ENCODE measurements around the gene DNAL1. TPM values are rescaled to one million over a fixed set of nuclear protein-coding genes. Genes with fewer than 3 reads are reported as not detected.

DNAL1 gene
- total and polyA plus RNA-seq, 10 of the 15 experiments (the other 5 are each of a cell fraction or from before 2014, with no cell fraction given) = 2.4 to 18.2 (median 7.4) TPM

DNA sequence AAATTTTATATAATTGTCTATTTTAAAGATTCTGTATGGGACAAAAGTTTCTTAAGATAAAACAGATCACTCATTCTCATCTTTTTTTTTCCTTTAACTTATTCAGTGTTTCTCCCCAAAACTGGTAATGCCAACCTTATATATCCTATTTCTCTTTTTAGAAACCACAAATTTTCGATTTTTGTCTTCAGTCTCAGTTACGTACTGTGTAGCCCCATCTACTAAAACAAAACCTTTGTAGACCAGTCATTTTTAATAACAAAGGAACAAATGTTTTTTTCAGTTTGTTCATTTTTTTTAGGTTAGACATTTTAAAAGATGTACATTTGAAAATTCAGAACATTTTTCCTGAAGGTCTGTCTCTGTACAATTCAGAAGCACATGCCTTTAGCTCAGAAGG, 51.2 kb downstream of the DNAL1 start:
- no TSS peak for BruUV-seq (replicated peaks)
- Histone ChIP-seq H3K9me3 (replicated peaks; ENCODE audit: control insufficient read depth, insufficient read depth, low read length) (no peaks in the 10 kb centered on the region), H4K20me1 (ENCODE audit: control insufficient read depth, insufficient read depth) (no peaks in the 10 kb centered on the region), H3K4me3 (peak overlapping the region; percentile 59; the same call in 1 of the 2 replicates), H3K4me2 (ENCODE audit: control insufficient read depth, insufficient read depth) (peak overlapping the region; percentile 89), H3K27ac (ENCODE audit: control insufficient read depth, insufficient read depth) (peak overlapping the region; percentile 97), H3K9ac (ENCODE audit: control insufficient read depth, insufficient read depth, low read length) (peak overlapping the region; percentile 47), H3K4me1 (ENCODE audit: control insufficient read depth, insufficient read depth, low read length) (peaks cover 21% of the 10 kb centered on the region), H3K36me3 (ENCODE audit: control insufficient read depth in 2 of 2, insufficient read depth in 2 of 2, low read length in 1 of 2) (no peaks in the 10 kb centered on the region; a peak in 1 of 4 replicates), H2AFZ (ENCODE audit: control insufficient read depth, low read depth, low read length) (peak overlapping the region; percentile 33; the same call in 1 of the 2 replicates), H3K79me2 (ENCODE audit: control insufficient read depth, insufficient read depth, low read length) (no peaks in the 10 kb centered on the region), H3K27me3 (replicated peaks in 1 of 2; ENCODE audit: control insufficient read depth in 2 of 2, insufficient read depth in 2 of 2, low read length in 1 of 2) (no peaks in the 10 kb centered on the region)
- DNase-seq (ENCODE audit: low read depth, low spot score) (no peak), ATAC-seq (peak; percentile 87), FAIRE-seq (no peak)
- WGBS (ENCODE audit: insufficient coverage, insufficient replicate concordance, low lambda C conversion rate, missing lambda C conversion rate) = 2% methylated on average over 2 of the region's 2 CpGs
- ChIA-PET RAD21 (ENCODE audit: unreplicated experiment) (interaction anchor here (1.6 kb wide), 1 partner anchor 16 kb away, joined by 5 read pairs; no protein-coding TSS in a partner anchor), POLR2A (interaction anchor here (1.6 kb wide), 1 partner anchor 17 kb away, joined by 3 read pairs; no protein-coding TSS in a partner anchor), CTCF (no interaction called here), SMC1A (ENCODE audit: uncharacterized antibody, unreplicated experiment) (interaction anchor here (1.2 to 4.1 kb wide), 3 partner anchors 8 to 28 kb away, joined by 3 to 16 read pairs (median 5); no protein-coding TSS in a partner anchor)
- in situ Hi-C loops (cut with MboI) = no loop called here
- intact Hi-C loops (cut with micrococcal nuclease; ENCODE audit: unreplicated experiment) = loop anchor here (5.0 kb wide), 1 partner anchor 34 kb away; no protein-coding TSS in a partner anchor
- TF ChIP-seq, protein P1, sequence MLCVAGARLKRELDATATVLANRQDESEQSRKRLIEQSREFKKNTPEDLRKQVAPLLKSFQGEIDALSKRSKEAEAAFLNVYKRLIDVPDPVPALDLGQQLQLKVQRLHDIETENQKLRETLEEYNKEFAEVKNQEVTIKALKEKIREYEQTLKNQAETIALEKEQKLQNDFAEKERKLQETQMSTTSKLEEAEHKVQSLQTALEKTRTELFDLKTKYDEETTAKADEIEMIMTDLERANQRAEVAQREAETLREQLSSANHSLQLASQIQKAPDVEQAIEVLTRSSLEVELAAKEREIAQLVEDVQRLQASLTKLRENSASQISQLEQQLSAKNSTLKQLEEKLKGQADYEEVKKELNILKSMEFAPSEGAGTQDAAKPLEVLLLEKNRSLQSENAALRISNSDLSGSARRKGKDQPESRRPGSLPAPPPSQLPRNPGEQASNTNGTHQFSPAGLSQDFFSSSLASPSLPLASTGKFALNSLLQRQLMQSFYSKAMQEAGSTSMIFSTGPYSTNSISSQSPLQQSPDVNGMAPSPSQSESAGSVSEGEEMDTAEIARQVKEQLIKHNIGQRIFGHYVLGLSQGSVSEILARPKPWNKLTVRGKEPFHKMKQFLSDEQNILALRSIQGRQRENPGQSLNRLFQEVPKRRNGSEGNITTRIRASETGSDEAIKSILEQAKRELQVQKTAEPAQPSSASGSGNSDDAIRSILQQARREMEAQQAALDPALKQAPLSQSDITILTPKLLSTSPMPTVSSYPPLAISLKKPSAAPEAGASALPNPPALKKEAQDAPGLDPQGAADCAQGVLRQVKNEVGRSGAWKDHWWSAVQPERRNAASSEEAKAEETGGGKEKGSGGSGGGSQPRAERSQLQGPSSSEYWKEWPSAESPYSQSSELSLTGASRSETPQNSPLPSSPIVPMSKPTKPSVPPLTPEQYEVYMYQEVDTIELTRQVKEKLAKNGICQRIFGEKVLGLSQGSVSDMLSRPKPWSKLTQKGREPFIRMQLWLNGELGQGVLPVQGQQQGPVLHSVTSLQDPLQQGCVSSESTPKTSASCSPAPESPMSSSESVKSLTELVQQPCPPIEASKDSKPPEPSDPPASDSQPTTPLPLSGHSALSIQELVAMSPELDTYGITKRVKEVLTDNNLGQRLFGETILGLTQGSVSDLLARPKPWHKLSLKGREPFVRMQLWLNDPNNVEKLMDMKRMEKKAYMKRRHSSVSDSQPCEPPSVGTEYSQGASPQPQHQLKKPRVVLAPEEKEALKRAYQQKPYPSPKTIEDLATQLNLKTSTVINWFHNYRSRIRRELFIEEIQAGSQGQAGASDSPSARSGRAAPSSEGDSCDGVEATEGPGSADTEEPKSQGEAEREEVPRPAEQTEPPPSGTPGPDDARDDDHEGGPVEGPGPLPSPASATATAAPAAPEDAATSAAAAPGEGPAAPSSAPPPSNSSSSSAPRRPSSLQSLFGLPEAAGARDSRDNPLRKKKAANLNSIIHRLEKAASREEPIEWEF (IDR thresholded peaks at IDR 0.05; ENCODE audit: insufficient replicate concordance, low read depth, low read length) = peak; percentile 65
- TF ChIP-seq, protein P2, sequence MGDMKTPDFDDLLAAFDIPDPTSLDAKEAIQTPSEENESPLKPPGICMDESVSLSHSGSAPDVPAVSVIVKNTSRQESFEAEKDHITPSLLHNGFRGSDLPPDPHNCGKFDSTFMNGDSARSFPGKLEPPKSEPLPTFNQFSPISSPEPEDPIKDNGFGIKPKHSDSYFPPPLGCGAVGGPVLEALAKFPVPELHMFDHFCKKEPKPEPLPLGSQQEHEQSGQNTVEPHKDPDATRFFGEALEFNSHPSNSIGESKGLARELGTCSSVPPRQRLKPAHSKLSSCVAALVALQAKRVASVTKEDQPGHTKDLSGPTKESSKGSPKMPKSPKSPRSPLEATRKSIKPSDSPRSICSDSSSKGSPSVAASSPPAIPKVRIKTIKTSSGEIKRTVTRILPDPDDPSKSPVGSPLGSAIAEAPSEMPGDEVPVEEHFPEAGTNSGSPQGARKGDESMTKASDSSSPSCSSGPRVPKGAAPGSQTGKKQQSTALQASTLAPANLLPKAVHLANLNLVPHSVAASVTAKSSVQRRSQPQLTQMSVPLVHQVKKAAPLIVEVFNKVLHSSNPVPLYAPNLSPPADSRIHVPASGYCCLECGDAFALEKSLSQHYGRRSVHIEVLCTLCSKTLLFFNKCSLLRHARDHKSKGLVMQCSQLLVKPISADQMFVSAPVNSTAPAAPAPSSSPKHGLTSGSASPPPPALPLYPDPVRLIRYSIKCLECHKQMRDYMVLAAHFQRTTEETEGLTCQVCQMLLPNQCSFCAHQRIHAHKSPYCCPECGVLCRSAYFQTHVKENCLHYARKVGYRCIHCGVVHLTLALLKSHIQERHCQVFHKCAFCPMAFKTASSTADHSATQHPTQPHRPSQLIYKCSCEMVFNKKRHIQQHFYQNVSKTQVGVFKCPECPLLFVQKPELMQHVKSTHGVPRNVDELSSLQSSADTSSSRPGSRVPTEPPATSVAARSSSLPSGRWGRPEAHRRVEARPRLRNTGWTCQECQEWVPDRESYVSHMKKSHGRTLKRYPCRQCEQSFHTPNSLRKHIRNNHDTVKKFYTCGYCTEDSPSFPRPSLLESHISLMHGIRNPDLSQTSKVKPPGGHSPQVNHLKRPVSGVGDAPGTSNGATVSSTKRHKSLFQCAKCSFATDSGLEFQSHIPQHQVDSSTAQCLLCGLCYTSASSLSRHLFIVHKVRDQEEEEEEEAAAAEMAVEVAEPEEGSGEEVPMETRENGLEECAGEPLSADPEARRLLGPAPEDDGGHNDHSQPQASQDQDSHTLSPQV (IDR thresholded peaks at IDR 0.05) = peak; percentile 26; the same call in 1 of the 2 replicates
- TF ChIP-seq ZBED1 (IDR thresholded peaks at IDR 0.05; ENCODE audit: borderline replicate concordance) (0 out of 2 replicates have a peak, but pooled peaks have one; percentile 1), BCL11A (IDR thresholded peaks at IDR 0.05; ENCODE audit: low read depth, low read length) (no peak), LARP7 (IDR thresholded peaks at IDR 0.05) (no peak), CREM (IDR thresholded peaks at IDR 0.05; ENCODE audit: low read depth) (no peak), ZNF384 (IDR thresholded peaks at IDR 0.05; ENCODE audit: borderline replicate concordance, low read depth, low read length) (peak; percentile 39), ZZZ3 (IDR thresholded peaks at IDR 0.05; ENCODE audit: control insufficient read depth, insufficient read length, low read depth) (no peak), MXI1 (IDR thresholded peaks at IDR 0.05; ENCODE audit: low read depth, low read length) (0 out of 2 replicates have a peak, but pooled peaks have one; percentile 49), BHLHE40 (IDR thresholded peaks at IDR 0.05; ENCODE audit: borderline replicate concordance in 1 of 2, low read depth in 2 of 2, low read length in 1 of 2) (0 out of 4 replicates have a peak, but pooled peaks of 1 of the 2 experiments have one; percentile 29), EZH2 (IDR thresholded peaks at IDR 0.05; ENCODE audit: borderline replicate concordance, control insufficient read depth, low read depth, low read length) (no peak), EP300 (IDR thresholded peaks at IDR 0.05; ENCODE audit: borderline replicate concordance in 1 of 2, control insufficient read depth in 1 of 2, low read depth in 2 of 2, low read length in 2 of 2) (peak in 1 of 2 experiments; percentile 72; a peak in 1 of 4 replicates), STAT1 (conservative IDR thresholded peaks at IDR 0.05) (no peak)
- TF ChIP-seq, protein P3, sequence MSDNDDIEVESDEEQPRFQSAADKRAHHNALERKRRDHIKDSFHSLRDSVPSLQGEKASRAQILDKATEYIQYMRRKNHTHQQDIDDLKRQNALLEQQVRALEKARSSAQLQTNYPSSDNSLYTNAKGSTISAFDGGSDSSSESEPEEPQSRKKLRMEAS (IDR thresholded peaks at IDR 0.05; ENCODE audit: low read depth, low read length) = no peak

Measured in GM12878 (cell line).